ENCODE data around the gene DNM3. TPM values are rescaled to one million over a fixed set of nuclear protein-coding genes. Genes with fewer than 3 reads are reported as not detected.

The DNM3 gene
- total RNA-seq, 1 experiment from 2014 or later = 0.45 TPM

GRCh38 chr1:171867236-171867635 lies 25.9 kb downstream of the DNM3 start:
- DNase-seq = no peak
- no peaks in the 10 kb centered on the region for H3K4me1 ChIP-seq (ENCODE audit: low read length)
- H3K27ac ChIP-seq (ENCODE audit: low read length) = no peak overlapping the region
- no peaks in the 10 kb centered on the region for H3K9me3 ChIP-seq (ENCODE audit: low read length)
- no peak overlapping the region for H2AFZ ChIP-seq (ENCODE audit: low read length)
- H3K4me3 ChIP-seq (ENCODE audit: low read length) = no peak overlapping the region
- H3K79me2 ChIP-seq (ENCODE audit: low read length) = no peaks in the 10 kb centered on the region
- H3K9ac ChIP-seq (ENCODE audit: low read length) = no peak overlapping the region
- no peaks in the 10 kb centered on the region for H3K27me3 ChIP-seq (ENCODE audit: low read length)
- no peaks in the 10 kb centered on the region for H3K36me3 ChIP-seq (ENCODE audit: insufficient read depth, low read length)
- no peak overlapping the region for H3K4me2 ChIP-seq (ENCODE audit: low read depth, low read length, poor library complexity, severe bottlenecking)
- H3K9me2 ChIP-seq (replicated peaks; ENCODE audit: insufficient read depth, low read length) = no peaks in the 10 kb centered on the region
- no peaks in the 10 kb centered on the region for H4K20me1 ChIP-seq (ENCODE audit: insufficient read depth, low read depth, low read length)

- Histone ChIP-seq H4K20me1 (ENCODE audit: insufficient read depth, low read depth, low read length) (no peaks in the 10 kb centered on the region), H3K4me1 (ENCODE audit: low read length) (no peaks in the 10 kb centered on the region), H3K9me3 (ENCODE audit: low read length) (no peaks in the 10 kb centered on the region), H3K36me3 (ENCODE audit: insufficient read depth, low read length) (no peaks in the 10 kb centered on the region), H3K27ac (ENCODE audit: low read length) (no peak overlapping the region), H3K9ac (ENCODE audit: low read length) (no peak overlapping the region), H3K4me3 (ENCODE audit: low read length) (no peak overlapping the region), H3K9me2 (replicated peaks; ENCODE audit: insufficient read depth, low read length) (no peaks in the 10 kb centered on the region), H3K4me2 (ENCODE audit: low read depth, low read length, poor library complexity, severe bottlenecking) (no peak overlapping the region), H3K27me3 (ENCODE audit: low read length) (no peaks in the 10 kb centered on the region), H3K79me2 (ENCODE audit: low read length) (no peaks in the 10 kb centered on the region), H2AFZ (ENCODE audit: low read length) (no peak overlapping the region)
- DNase-seq = no peak
Observed at GRCh38 chr1:171868217-171868803, 27.0 kb downstream of the DNM3 start.

GRCh38 chr1:171869097-171869496 lies 27.8 kb downstream of the DNM3 start:
- Histone ChIP-seq H3K9ac (ENCODE audit: low read length) (no peak overlapping the region), H3K79me2 (ENCODE audit: low read length) (no peaks in the 10 kb centered on the region), H3K36me3 (ENCODE audit: insufficient read depth, low read length) (no peaks in the 10 kb centered on the region), H3K9me2 (replicated peaks; ENCODE audit: insufficient read depth, low read length) (no peaks in the 10 kb centered on the region), H4K20me1 (ENCODE audit: insufficient read depth, low read depth, low read length) (no peaks in the 10 kb centered on the region), H3K4me3 (ENCODE audit: low read length) (no peak overlapping the region), H3K4me2 (ENCODE audit: low read depth, low read length, poor library complexity, severe bottlenecking) (no peak overlapping the region), H3K4me1 (ENCODE audit: low read length) (no peaks in the 10 kb centered on the region), H3K27ac (ENCODE audit: low read length) (no peak overlapping the region), H3K9me3 (ENCODE audit: low read length) (no peaks in the 10 kb centered on the region), H3K27me3 (ENCODE audit: low read length) (no peaks in the 10 kb centered on the region), H2AFZ (ENCODE audit: low read length) (no peak overlapping the region)
- DNase-seq = no peak

GRCh38 chr1:171871848-171872247 lies 30.6 kb downstream of the DNM3 start:
- Histone ChIP-seq H4K20me1 (ENCODE audit: insufficient read depth, low read depth, low read length) (no peaks in the 10 kb centered on the region), H3K27me3 (ENCODE audit: low read length) (no peaks in the 10 kb centered on the region), H3K4me1 (ENCODE audit: low read length) (no peaks in the 10 kb centered on the region), H3K27ac (ENCODE audit: low read length) (no peak overlapping the region), H3K4me2 (ENCODE audit: low read depth, low read length, poor library complexity, severe bottlenecking) (no peak overlapping the region), H3K79me2 (ENCODE audit: low read length) (no peaks in the 10 kb centered on the region), H3K9ac (ENCODE audit: low read length) (no peak overlapping the region), H3K9me2 (replicated peaks; ENCODE audit: insufficient read depth, low read length) (no peaks in the 10 kb centered on the region), H3K9me3 (ENCODE audit: low read length) (no peaks in the 10 kb centered on the region), H3K4me3 (ENCODE audit: low read length) (no peak overlapping the region), H2AFZ (ENCODE audit: low read length) (no peak overlapping the region), H3K36me3 (ENCODE audit: insufficient read depth, low read length) (no peaks in the 10 kb centered on the region)
- DNase-seq = no peak

GRCh38 chr1:171872430-171872829 lies 31.1 kb downstream of the DNM3 start:
- Histone ChIP-seq H2AFZ (ENCODE audit: low read length) (no peak overlapping the region), H4K20me1 (ENCODE audit: insufficient read depth, low read depth, low read length) (no peaks in the 10 kb centered on the region), H3K27ac (ENCODE audit: low read length) (no peak overlapping the region), H3K9ac (ENCODE audit: low read length) (no peak overlapping the region), H3K36me3 (ENCODE audit: insufficient read depth, low read length) (no peaks in the 10 kb centered on the region), H3K79me2 (ENCODE audit: low read length) (no peaks in the 10 kb centered on the region), H3K4me2 (ENCODE audit: low read depth, low read length, poor library complexity, severe bottlenecking) (no peak overlapping the region), H3K27me3 (ENCODE audit: low read length) (no peaks in the 10 kb centered on the region), H3K4me3 (ENCODE audit: low read length) (no peak overlapping the region), H3K4me1 (ENCODE audit: low read length) (no peaks in the 10 kb centered on the region), H3K9me2 (replicated peaks; ENCODE audit: insufficient read depth, low read length) (no peaks in the 10 kb centered on the region), H3K9me3 (ENCODE audit: low read length) (no peaks in the 10 kb centered on the region)
- no peak for DNase-seq

- Histone ChIP-seq H3K9me3 (ENCODE audit: low read length) (no peaks in the 10 kb centered on the region), H3K4me3 (ENCODE audit: low read length) (no peak overlapping the region), H3K4me2 (ENCODE audit: low read depth, low read length, poor library complexity, severe bottlenecking) (no peak overlapping the region), H3K36me3 (ENCODE audit: insufficient read depth, low read length) (no peaks in the 10 kb centered on the region), H3K27ac (ENCODE audit: low read length) (no peak overlapping the region), H3K79me2 (ENCODE audit: low read length) (no peaks in the 10 kb centered on the region), H3K4me1 (ENCODE audit: low read length) (no peaks in the 10 kb centered on the region), H4K20me1 (ENCODE audit: insufficient read depth, low read depth, low read length) (no peaks in the 10 kb centered on the region), H3K27me3 (ENCODE audit: low read length) (no peaks in the 10 kb centered on the region), H2AFZ (ENCODE audit: low read length) (no peak overlapping the region), H3K9me2 (replicated peaks; ENCODE audit: insufficient read depth, low read length) (no peaks in the 10 kb centered on the region), H3K9ac (ENCODE audit: low read length) (no peak overlapping the region)
- DNase-seq = no peak
Observed at GRCh38 chr1:171873664-171874063, 32.4 kb downstream of the DNM3 start.

GRCh38 chr1:171877701-171878100 lies 36.4 kb downstream of the DNM3 start:
- H3K9me2 ChIP-seq (replicated peaks; ENCODE audit: insufficient read depth, low read length) = no peaks in the 10 kb centered on the region
- no peak overlapping the region for H3K4me2 ChIP-seq (ENCODE audit: low read depth, low read length, poor library complexity, severe bottlenecking)
- H3K36me3 ChIP-seq (ENCODE audit: insufficient read depth, low read length) = no peaks in the 10 kb centered on the region
- no peaks in the 10 kb centered on the region for H3K27me3 ChIP-seq (ENCODE audit: low read length)
- no peak overlapping the region for H2AFZ ChIP-seq (ENCODE audit: low read length)
- DNase-seq = no peak
- no peak overlapping the region for H3K9ac ChIP-seq (ENCODE audit: low read length)
- H3K4me3 ChIP-seq (ENCODE audit: low read length) = no peak overlapping the region
- H3K4me1 ChIP-seq (ENCODE audit: low read length) = no peaks in the 10 kb centered on the region
- H3K27ac ChIP-seq (ENCODE audit: low read length) = no peak overlapping the region
- no peaks in the 10 kb centered on the region for H3K9me3 ChIP-seq (ENCODE audit: low read length)
- H4K20me1 ChIP-seq (ENCODE audit: insufficient read depth, low read depth, low read length) = no peaks in the 10 kb centered on the region
- H3K79me2 ChIP-seq (ENCODE audit: low read length) = no peaks in the 10 kb centered on the region

GRCh38 chr1:171879556-171879955 lies 38.3 kb downstream of the DNM3 start:
- no peaks in the 10 kb centered on the region for H3K9me2 ChIP-seq (replicated peaks; ENCODE audit: insufficient read depth, low read length)
- no peaks in the 10 kb centered on the region for H3K4me1 ChIP-seq (ENCODE audit: low read length)
- no peak overlapping the region for H3K4me2 ChIP-seq (ENCODE audit: low read depth, low read length, poor library complexity, severe bottlenecking)
- no peak overlapping the region for H3K4me3 ChIP-seq (ENCODE audit: low read length)
- H3K9ac ChIP-seq (ENCODE audit: low read length) = no peak overlapping the region
- H4K20me1 ChIP-seq (ENCODE audit: insufficient read depth, low read depth, low read length) = no peaks in the 10 kb centered on the region
- H3K9me3 ChIP-seq (ENCODE audit: low read length) = no peaks in the 10 kb centered on the region
- no peaks in the 10 kb centered on the region for H3K79me2 ChIP-seq (ENCODE audit: low read length)
- H2AFZ ChIP-seq (ENCODE audit: low read length) = no peak overlapping the region
- DNase-seq = no peak
- H3K36me3 ChIP-seq (ENCODE audit: insufficient read depth, low read length) = no peaks in the 10 kb centered on the region
- H3K27me3 ChIP-seq (ENCODE audit: low read length) = no peaks in the 10 kb centered on the region
- H3K27ac ChIP-seq (ENCODE audit: low read length) = no peak overlapping the region

GRCh38 chr1:171881442-171881841 lies 40.1 kb downstream of the DNM3 start:
- H3K4me1 ChIP-seq (ENCODE audit: low read length) = no peaks in the 10 kb centered on the region
- no peak overlapping the region for H3K4me3 ChIP-seq (ENCODE audit: low read length)
- no peak for DNase-seq
- H3K9ac ChIP-seq (ENCODE audit: low read length) = no peak overlapping the region
- H3K79me2 ChIP-seq (ENCODE audit: low read length) = no peaks in the 10 kb centered on the region
- H2AFZ ChIP-seq (ENCODE audit: low read length) = no peak overlapping the region
- H3K27me3 ChIP-seq (ENCODE audit: low read length) = no peaks in the 10 kb centered on the region
- no peak overlapping the region for H3K27ac ChIP-seq (ENCODE audit: low read length)
- no peaks in the 10 kb centered on the region for H3K9me3 ChIP-seq (ENCODE audit: low read length)
- H4K20me1 ChIP-seq (ENCODE audit: insufficient read depth, low read depth, low read length) = no peaks in the 10 kb centered on the region
- H3K4me2 ChIP-seq (ENCODE audit: low read depth, low read length, poor library complexity, severe bottlenecking) = no peak overlapping the region
- H3K36me3 ChIP-seq (ENCODE audit: insufficient read depth, low read length) = no peaks in the 10 kb centered on the region
- no peaks in the 10 kb centered on the region for H3K9me2 ChIP-seq (replicated peaks; ENCODE audit: insufficient read depth, low read length)
